Measurements from ENCODE around the gene CLIP3.

The CLIP3 gene

GRCh38 chr19:35975608-35976214 lies 57.0 kb downstream of the CLIP3 start:
- no peak for DNase-seq

- DNase-seq, result no peak
Observed at GRCh38 chr19:35973487-35973886, 59.2 kb downstream of the CLIP3 start.

- no peak for DNase-seq
Observed at GRCh38 chr19:35966771-35967170, 65.9 kb downstream of the CLIP3 start.
